B cell (primary cell): Measurements from ENCODE around the gene SCN1B.

Experiments
- CTCF ChIP-seq: fragments of 200-600 bp; IDR thresholded peaks from one replicate; pipeline ENCODE4 v1.8.0; 2022; ENCODE audit warnings: antibody characterized with exemption, mild to moderate bottlenecking
- EZH2 ChIP-seq: IDR thresholded peaks from 2 replicates; pipeline ENCODE4 v1.6.1; 2012; ENCODE audit warnings: borderline replicate concordance, low read depth, mild to moderate bottlenecking, moderate library complexity, low read length; ENCODE audit not compliant: insufficient read depth, poor library complexity, severe bottlenecking

- TF ChIP-seq CTCF, result no peak
- TF ChIP-seq EZH2, result no peak
These were observed 473 bp upstream of the SCN1B start for GRCh38 chr19:35029737-35030256.
